Gastroesophageal sphincter (tissue), 4 donors: ENCODE data around the gene CDAN1. TPM values are rescaled to one million over a fixed set of nuclear protein-coding genes. Genes with fewer than 3 reads are reported as not detected.
A peak's percentile ranks its signal among the peaks of the same experiment; 100 is the strongest.

Source experiments
- ATAC-seq: fragments of 150-250 bp; one replicate; pipeline ENCODE4 v1.9.1; 2016; ENCODE audit warnings: mild to moderate bottlenecking, moderate library complexity
- H3K27ac ChIP-seq, 4 donors: fragments of 200-600 bp; sonication (generic) in 3 of 4; 1 replicate in 3 of 4; 2 replicates in 1 of 4; pipeline ENCODE4 v1.5.1; 2016 to 2019
- H3K27me3 ChIP-seq: fragments of 200-600 bp; sonication (generic); one replicate; pipeline ENCODE4 v1.5.1; 2019
- H3K36me3 ChIP-seq, 2 donors: fragments of 200-600 bp; sonication (generic); one replicate each; pipeline ENCODE4 v1.5.1; 2019; ENCODE audit warnings: control low read depth in 1 of 2
- H3K4me1 ChIP-seq, 3 donors: fragments of 200-600 bp; sonication (generic); 1 replicate in 2 of 3; 2 replicates in 1 of 3; pipeline ENCODE4 v1.5.1; 2016 to 2019; ENCODE audit warnings: control low read depth in 2 of 3
- H3K4me3 ChIP-seq, 2 donors: fragments of 200-600 bp; sonication (generic); one replicate each; pipeline ENCODE4 v1.5.1; 2019; ENCODE audit warnings: mild to moderate bottlenecking in 1 of 2, moderate library complexity in 1 of 2
- H3K9me3 ChIP-seq, 3 donors: fragments of 200-600 bp; sonication (generic); one replicate each; pipeline ENCODE4 v1.5.1; 2017 to 2019; ENCODE audit warnings: control low read depth in 2 of 3
- EP300 ChIP-seq: sonication (generic); formaldehyde crosslinking; IDR thresholded peaks from one replicate; pipeline ENCODE4 v1.6.1; 2017; ENCODE audit warnings: antibody characterized with exemption, mild to moderate bottlenecking
- POLR2A ChIP-seq, 2 donors: fragments of 450-650 bp; IDR thresholded peaks; one replicate each; pipeline ENCODE4 v1.6.1; 2017; ENCODE audit warnings: antibody characterized with exemption in 2 of 2, mild to moderate bottlenecking in 2 of 2, moderate library complexity in 1 of 2
- POLR2AphosphoS5 ChIP-seq: sonication (generic); formaldehyde crosslinking; IDR thresholded peaks from one replicate; pipeline ENCODE4 v1.6.1; 2017; ENCODE audit warnings: antibody characterized with exemption
- WGBS, 2 donors: methylation state at CpG; one replicate each; pipeline ENCODE4 v1.1.5; 2018; ENCODE audit warnings: low coverage in 1 of 2; 5-methylcytosine and 5-hydroxymethylcytosine counted together
- total RNA-seq, 4 donors: library from RNA; depleted of rRNA; stranded (reverse); fragments of >200 nt; gene quantifications; one replicate each; pipeline ENCODE4 v1.1.0, GENCODE V29; 2016
- TF ChIP-seq, protein P1 (sequence below), 4 experiments: fragments of 200-600 bp in 2 of 4; fragments of 450-650 bp in 2 of 4; sonication (generic) in 1 of 4; IDR thresholded peaks; one replicate each; pipeline ENCODE4 v1.5.1; 2017 to 2019; ENCODE audit warnings: antibody characterized with exemption in 4 of 4, mild to moderate bottlenecking in 2 of 4, moderate library complexity in 2 of 4

The CDAN1 gene
- total RNA-seq, 4 donors from 2014 or later, result 6.5 to 15.7 (median 12.1) TPM

DNA sequence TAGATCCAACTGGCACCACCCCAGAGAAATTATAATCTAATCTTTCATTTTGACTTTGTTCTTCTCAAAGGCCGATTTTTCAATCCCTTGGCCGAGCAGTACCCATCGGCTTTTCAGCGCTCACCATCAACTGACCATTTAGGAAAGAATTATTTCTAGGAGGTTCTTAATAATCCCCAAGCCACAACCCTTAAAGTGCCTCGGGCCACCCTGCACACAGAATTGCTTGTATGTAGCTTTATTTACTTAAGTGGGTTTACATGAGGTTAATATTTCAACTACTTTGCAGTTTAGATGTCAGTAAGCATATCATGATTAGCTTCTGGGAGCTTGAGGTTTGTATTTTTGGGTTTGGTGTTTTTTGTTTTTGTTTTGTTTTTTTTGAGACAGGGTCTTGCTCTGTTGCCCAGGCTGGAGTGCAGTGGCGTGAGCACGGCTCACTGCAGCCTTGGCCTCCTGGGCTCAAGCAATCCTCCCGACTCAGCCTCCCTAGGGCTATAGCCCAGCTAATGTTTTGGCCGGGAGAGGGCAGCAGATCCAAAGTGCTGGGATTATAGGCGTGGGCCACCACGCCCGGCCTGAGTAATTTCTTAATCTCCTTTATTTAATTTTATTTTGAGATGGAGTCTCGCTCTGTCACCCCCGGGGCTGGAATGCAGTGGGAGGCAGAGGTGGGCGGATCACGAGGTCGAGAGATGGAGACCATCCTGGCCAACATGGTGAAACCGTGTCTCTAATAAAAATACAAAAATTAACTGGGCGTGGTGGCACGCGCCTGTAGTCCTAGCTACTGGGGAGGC is 801 bp upstream of the CDAN1 start:
- H3K4me1 ChIP-seq, result peaks cover 0 to 42% (median 11%) of the 10 kb centered on the region in 3 donors
- peaks cover 0 to 28% of the 10 kb centered on the region in 2 donors for H3K36me3 ChIP-seq
- ATAC-seq, result no peak
- TF ChIP-seq EP300, result no peak
- TF ChIP-seq, protein P1, sequence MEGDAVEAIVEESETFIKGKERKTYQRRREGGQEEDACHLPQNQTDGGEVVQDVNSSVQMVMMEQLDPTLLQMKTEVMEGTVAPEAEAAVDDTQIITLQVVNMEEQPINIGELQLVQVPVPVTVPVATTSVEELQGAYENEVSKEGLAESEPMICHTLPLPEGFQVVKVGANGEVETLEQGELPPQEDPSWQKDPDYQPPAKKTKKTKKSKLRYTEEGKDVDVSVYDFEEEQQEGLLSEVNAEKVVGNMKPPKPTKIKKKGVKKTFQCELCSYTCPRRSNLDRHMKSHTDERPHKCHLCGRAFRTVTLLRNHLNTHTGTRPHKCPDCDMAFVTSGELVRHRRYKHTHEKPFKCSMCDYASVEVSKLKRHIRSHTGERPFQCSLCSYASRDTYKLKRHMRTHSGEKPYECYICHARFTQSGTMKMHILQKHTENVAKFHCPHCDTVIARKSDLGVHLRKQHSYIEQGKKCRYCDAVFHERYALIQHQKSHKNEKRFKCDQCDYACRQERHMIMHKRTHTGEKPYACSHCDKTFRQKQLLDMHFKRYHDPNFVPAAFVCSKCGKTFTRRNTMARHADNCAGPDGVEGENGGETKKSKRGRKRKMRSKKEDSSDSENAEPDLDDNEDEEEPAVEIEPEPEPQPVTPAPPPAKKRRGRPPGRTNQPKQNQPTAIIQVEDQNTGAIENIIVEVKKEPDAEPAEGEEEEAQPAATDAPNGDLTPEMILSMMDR (IDR thresholded peaks at IDR 0.05), result peak in 1 of 4 experiments; percentile 25
- H3K4me3 ChIP-seq, result peak overlapping the region; percentile 79 to 97
- H3K9me3 ChIP-seq, result no peaks in the 10 kb centered on the region
- no peaks in the 10 kb centered on the region for H3K27me3 ChIP-seq
- peak overlapping the region; percentile 88 to 96 (median 91) for H3K27ac ChIP-seq
- 35 to 67% methylated on average over 5 to 14 of the region's 21 CpGs for WGBS, 2 donors

DNA sequence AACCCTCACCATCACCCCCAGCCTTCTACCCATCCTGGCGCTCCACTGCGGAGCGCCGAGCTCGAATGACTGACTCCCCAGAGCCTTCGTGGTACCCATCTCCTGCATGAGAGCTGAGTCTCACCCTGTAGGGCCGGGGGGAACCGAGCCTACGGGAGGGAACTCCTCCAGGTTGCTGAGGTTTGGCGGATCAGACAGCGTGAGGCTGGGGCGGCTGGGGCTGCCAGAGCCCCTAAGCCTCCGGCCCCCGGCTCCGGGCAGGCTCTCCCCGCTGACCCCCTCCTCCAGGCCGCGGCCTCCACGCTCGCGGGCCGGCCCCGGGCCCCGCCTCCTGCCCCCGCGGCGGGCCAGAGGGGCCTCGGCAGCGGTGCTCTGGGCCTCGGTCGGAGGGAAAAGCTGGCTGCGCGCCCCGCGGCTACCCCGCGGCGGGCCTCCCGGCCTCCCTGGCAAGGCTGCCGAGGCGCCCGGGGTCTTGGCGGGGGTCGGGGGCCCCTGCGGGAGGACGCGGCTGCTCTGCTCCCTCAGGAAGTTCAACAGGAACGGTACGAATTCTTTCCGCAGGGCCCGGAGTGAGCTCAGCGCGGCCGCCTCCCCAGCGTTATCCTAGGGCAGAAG is 643 bp downstream of the CDAN1 start:
- Histone ChIP-seq H3K4me1 (peaks cover 0 to 42% (median 11%) of the 10 kb centered on the region in 3 donors), H3K27me3 (no peaks in the 10 kb centered on the region), H3K9me3 (no peaks in the 10 kb centered on the region), H3K4me3 (peak overlapping the region; percentile 79 to 97), H3K27ac (peak overlapping the region; percentile 70 to 96 (median 91)), H3K36me3 (peaks cover 0 to 43% of the 10 kb centered on the region in 2 donors)
- WGBS, 2 donors, result no CpG with 5 or more reads among the region's 55 CpGs
- TF ChIP-seq POLR2A (IDR thresholded peaks at IDR 0.05) (no peak), EP300 (no peak), POLR2AphosphoS5 (no peak)
- TF ChIP-seq, protein P1 (IDR thresholded peaks at IDR 0.05), result no peak
- peak; percentile 25 for ATAC-seq

GRCh38 chr15:42735382-42736165 is 1.4 kb downstream of the CDAN1 start:
- 97% methylated on average over 5 of the region's 19 CpGs; no CpG with 5 or more reads in 1 of the 2 donors for WGBS, 2 donors
- TF ChIP-seq, protein P1 (IDR thresholded peaks at IDR 0.05), result no peak
- TF ChIP-seq EP300, result no peak
- no peak for TF ChIP-seq POLR2A (IDR thresholded peaks at IDR 0.05)
- TF ChIP-seq POLR2AphosphoS5, result no peak
- H3K9me3 ChIP-seq, result no peaks in the 10 kb centered on the region
- H3K4me1 ChIP-seq, result peaks cover 0 to 42% (median 11%) of the 10 kb centered on the region in 3 donors
- H3K4me3 ChIP-seq, result peak overlapping the region; percentile 79 to 97
- H3K27me3 ChIP-seq, result no peaks in the 10 kb centered on the region
- peaks cover 0 to 50% of the 10 kb centered on the region in 2 donors for H3K36me3 ChIP-seq
- ATAC-seq, result no peak
- H3K27ac ChIP-seq, result peak overlapping the region in 3 of 4 donors; percentile 89 to 96 (median 93)

GRCh38 chr15:42734076-42734672 is 2.8 kb downstream of the CDAN1 start:
- ATAC-seq, result no peak
- no peak overlapping the region for H3K4me3 ChIP-seq
- TF ChIP-seq EP300, result no peak
- TF ChIP-seq, protein P1 (IDR thresholded peaks at IDR 0.05), result no peak
- TF ChIP-seq POLR2AphosphoS5, result no peak
- TF ChIP-seq POLR2A (IDR thresholded peaks at IDR 0.05), result no peak
- peak overlapping the region in 1 of 4 donors; percentile 9 for H3K27ac ChIP-seq
- no peaks in the 10 kb centered on the region for H3K27me3 ChIP-seq
- no peaks in the 10 kb centered on the region for H3K9me3 ChIP-seq
- H3K36me3 ChIP-seq, result peaks cover 0 to 64% of the 10 kb centered on the region in 2 donors
- H3K4me1 ChIP-seq, result peaks cover 0 to 53% (median 11%) of the 10 kb centered on the region in 3 donors
- 80 to 93% methylated on average over 1 to 2 of the region's 6 CpGs for WGBS, 2 donors
